NK-92 treated with Interleukin-12 subunit alpha and Interleukin-12 subunit beta, amount 100 ng/mL, for 24 hours (cell line): Measurements from ENCODE around the gene KRT75.
"Not testable (repeated sequence)": the region's sequence is repeated elsewhere in the genome, so short reads cannot be mapped to it uniquely, and the experiment has no call there.

Experiments used
- DNase-seq: peaks from one replicate; lab custom pipeline; 2025; lab: John Stamatoyannopoulos, UW

KRT75 gene

GRCh38 chr12:52415870-52416750 is 18.1 kb downstream of the KRT75 start:
- DNase-seq: no peak

- DNase-seq: no peak
Observed at GRCh38 chr12:52414936-52415335, 19.2 kb downstream of the KRT75 start.

GRCh38 chr12:52413782-52414345 is 20.3 kb downstream of the KRT75 start:
- no peak for DNase-seq

DNA sequence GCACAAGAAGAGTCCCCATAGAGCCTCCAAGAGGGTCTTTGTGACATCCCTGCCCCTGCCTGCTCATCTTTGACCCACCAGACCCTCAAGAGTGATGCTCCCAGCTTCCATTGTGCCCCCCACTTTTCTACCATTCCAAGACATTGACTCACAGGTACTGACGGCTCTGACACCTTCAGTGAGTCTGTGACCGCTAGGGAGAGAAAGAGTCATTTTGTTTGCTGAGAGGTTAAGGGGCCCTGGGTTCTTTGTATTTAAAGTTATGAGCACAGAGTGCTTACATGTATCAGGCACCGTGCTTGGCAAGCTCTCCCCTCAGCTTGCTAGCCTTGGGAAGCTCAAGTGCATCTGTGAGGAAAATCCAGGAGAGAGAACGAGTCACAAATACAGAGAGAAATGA is 21.0 kb downstream of the KRT75 start:
- no peak for DNase-seq

- no peak for DNase-seq
Observed at GRCh38 chr12:52411815-52412214, 22.4 kb downstream of the KRT75 start.

GRCh38 chr12:52410589-52411248 is 23.5 kb downstream of the KRT75 start:
- not testable (repeated sequence) for DNase-seq

DNA sequence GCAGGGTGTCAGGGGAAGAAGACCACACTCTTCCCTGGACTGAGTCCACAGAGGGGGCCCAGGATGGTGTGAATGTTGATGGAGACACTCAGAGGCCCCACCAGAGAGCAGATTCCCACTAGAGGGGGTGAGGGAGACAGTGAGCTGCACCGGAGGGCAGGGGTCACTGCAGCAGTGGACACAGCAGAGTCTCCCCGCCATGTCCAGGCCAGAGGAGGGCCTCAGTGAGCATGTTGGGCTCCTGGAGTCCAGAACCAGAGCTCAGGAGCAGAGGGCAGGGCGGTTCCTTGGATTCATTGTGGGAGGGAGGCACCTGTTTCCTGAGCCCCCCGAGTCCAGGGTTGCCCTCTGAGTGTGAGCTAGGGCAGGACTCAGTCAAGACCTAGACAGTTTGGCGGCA is 26.3 kb downstream of the KRT75 start:
- no peak for DNase-seq

GRCh38 chr12:52405922-52406385 is 28.2 kb downstream of the KRT75 start, which contains the start of gene KRT82:
Gene KRT82 (minus strand): TSS chr12:52406335. CDS start chr12:52406277, 58 bp downstream.
- no peak for DNase-seq

DNA sequence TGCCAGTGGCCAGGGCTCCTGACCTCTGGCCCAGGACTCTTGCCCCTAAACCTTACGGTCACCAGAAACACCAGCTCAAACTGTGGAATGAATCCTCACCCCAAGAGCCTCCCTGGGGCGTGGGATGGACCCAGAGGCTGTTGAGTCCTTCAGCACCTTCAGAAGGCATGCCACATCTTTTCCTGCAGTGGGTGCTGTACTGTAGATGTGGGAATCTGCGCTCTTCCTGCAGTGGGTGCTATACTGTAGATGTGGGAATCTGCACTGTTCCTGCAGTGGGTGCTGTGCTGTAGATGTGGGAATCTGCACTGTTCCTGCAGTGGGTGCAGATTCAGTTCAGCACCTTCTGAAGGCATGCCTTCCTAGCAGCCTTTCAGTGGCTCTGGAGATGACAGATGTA is 29.2 kb downstream of the KRT75 start:
- no peak for DNase-seq

GRCh38 chr12:52403561-52403960 is 30.6 kb downstream of the KRT75 start:
- no peak for DNase-seq

- no peak for DNase-seq
Observed at GRCh38 chr12:52402873-52403540, 31.2 kb downstream of the KRT75 start.

GRCh38 chr12:52402377-52402776 is 31.8 kb downstream of the KRT75 start:
- no peak for DNase-seq

DNA sequence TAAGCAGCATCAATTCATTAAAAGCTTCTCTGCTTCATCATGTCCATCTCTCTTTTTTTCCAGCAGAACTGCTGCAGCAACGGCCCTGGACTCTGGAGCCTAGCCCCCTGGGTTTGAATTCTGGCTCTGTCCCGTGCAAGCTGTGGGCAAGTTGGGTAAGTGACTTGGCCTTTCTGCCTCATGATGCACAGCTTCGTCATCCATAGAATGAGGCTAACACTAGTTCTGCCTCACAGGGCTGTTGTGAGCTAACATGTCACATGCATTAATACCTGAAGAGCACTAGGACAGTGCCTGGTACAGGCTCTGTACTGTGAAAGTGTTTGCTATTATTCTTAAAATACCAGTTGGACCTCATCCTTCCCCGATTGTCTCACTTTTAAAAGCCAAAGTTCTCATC is 32.2 kb downstream of the KRT75 start:
- DNase-seq: no peak

GRCh38 chr12:52401526-52401925 is 32.6 kb downstream of the KRT75 start:
- no peak for DNase-seq

DNA sequence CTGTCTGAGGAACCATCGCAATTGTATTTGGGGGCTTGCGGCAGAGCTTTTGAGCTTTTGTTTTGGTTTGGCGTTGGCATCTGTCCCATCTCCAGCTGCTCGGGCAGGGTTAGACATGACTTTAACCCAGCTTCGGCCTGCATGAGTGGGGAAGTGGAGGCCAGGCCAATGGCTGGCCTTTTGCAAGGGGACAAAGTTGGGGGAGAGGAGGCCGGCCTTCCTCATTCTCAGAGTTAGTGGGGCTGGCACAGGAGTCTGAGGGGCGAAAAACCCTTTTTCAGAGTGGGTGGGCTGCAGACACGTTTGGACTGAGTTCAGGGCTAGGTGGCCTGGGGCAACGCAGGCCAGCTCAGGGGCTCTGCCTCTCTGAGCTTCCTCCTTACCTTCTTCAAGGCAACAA is 33.3 kb downstream of the KRT75 start:
- no peak for DNase-seq

GRCh38 chr12:52399756-52400155 is 34.4 kb downstream of the KRT75 start:
- DNase-seq: no peak

GRCh38 chr12:52398176-52398575 is 36.0 kb downstream of the KRT75 start:
- no peak for DNase-seq

GRCh38 chr12:52396656-52397055 is 37.5 kb downstream of the KRT75 start:
- no peak for DNase-seq

GRCh38 chr12:52395761-52396434 is 38.3 kb downstream of the KRT75 start:
- no peak for DNase-seq

DNA sequence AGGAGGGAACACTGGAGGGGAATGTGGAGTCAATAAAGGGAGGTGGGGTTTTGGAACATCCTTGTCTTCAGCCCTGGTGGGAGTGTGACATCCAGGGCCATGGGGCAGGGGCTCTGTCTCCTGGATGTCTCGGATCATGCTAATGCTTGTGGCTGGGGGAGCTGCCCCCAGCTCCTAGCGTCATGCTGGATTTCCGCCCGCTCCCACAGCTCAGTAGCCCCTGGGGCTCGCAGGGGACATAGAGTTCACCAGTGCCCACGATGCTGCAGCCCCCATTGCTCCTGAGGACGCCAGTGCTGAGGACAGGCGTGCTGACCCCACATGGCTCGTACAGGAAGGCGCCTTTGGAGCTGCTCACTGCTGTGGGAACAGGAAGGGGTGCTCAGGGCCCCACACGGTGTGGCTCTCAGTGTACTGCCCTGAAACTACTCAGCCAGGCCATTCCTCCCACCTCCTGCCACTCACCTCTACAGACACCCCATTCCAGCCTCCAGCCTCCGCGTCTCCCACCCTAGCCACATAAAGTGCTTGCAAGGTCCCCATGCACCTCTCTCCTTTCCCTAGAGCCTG is 39.2 kb downstream of the KRT75 start:
- no peak for DNase-seq

- no peak for DNase-seq
Observed at GRCh38 chr12:52392465-52393007, 41.6 kb downstream of the KRT75 start.
